ENCODE results near the gene ZNF410.
"Not testable (repeated sequence)": the region's sequence is repeated elsewhere in the genome, so short reads cannot be mapped to it uniquely, and the experiment has no call there.

Gene ZNF410

GRCh38 chr14:73909681-73910080 is 23.0 kb downstream of the ZNF410 start:
- 97% methylated on average over 1 of the region's 1 CpG for WGBS, 2 experiments
- H3K9me3 ChIP-seq (ENCODE audit: control insufficient read depth, low read length), result no peaks in the 10 kb centered on the region
- no peaks in the 10 kb centered on the region for H3K4me1 ChIP-seq (ENCODE audit: control insufficient read depth, insufficient read depth, low read length)
- H3K27ac ChIP-seq (ENCODE audit: insufficient read depth, low read depth, low read length, poor library complexity, severe bottlenecking), result no peak overlapping the region
- H3K36me3 ChIP-seq (ENCODE audit: control insufficient read depth, insufficient read depth, low read length), result peaks cover 59% of the 10 kb centered on the region
- no peaks in the 10 kb centered on the region for H3K27me3 ChIP-seq (ENCODE audit: control insufficient read depth, insufficient read depth, low read length, poor library complexity, severe bottlenecking)
- H3K4me3 ChIP-seq (ENCODE audit: insufficient read depth, low read depth, low read length), result no peak overlapping the region

- peaks cover 48% of the 10 kb centered on the region for H3K36me3 ChIP-seq (ENCODE audit: control insufficient read depth, insufficient read depth, low read length)
- H3K27me3 ChIP-seq (ENCODE audit: control insufficient read depth, insufficient read depth, low read length, poor library complexity, severe bottlenecking), result no peaks in the 10 kb centered on the region
- no peaks in the 10 kb centered on the region for H3K9me3 ChIP-seq (ENCODE audit: control insufficient read depth, low read length)
- no peaks in the 10 kb centered on the region for H3K4me1 ChIP-seq (ENCODE audit: control insufficient read depth, insufficient read depth, low read length)
- no peak overlapping the region for H3K27ac ChIP-seq (ENCODE audit: insufficient read depth, low read depth, low read length, poor library complexity, severe bottlenecking)
- H3K4me3 ChIP-seq (ENCODE audit: insufficient read depth, low read depth, low read length), result no peak overlapping the region
- 97 to 99% methylated on average over 3 of the region's 3 CpGs for WGBS, 2 experiments
Measured at GRCh38 chr14:73913256-73913655, 26.6 kb downstream of the ZNF410 start.

- Histone ChIP-seq H3K27me3 (ENCODE audit: control insufficient read depth, insufficient read depth, low read length, poor library complexity, severe bottlenecking) (no peaks in the 10 kb centered on the region), H3K4me1 (ENCODE audit: control insufficient read depth, insufficient read depth, low read length) (no peaks in the 10 kb centered on the region), H3K4me3 (ENCODE audit: insufficient read depth, low read depth, low read length) (no peak overlapping the region), H3K27ac (ENCODE audit: insufficient read depth, low read depth, low read length, poor library complexity, severe bottlenecking) (no peak overlapping the region), H3K36me3 (ENCODE audit: control insufficient read depth, insufficient read depth, low read length) (peaks cover 35% of the 10 kb centered on the region), H3K9me3 (ENCODE audit: control insufficient read depth, low read length) (no peaks in the 10 kb centered on the region)
- 96 to 97% methylated on average over 6 of the region's 6 CpGs for WGBS, 2 experiments
Measured at GRCh38 chr14:73916324-73916723, 29.7 kb downstream of the ZNF410 start.

- H3K36me3 ChIP-seq (ENCODE audit: control insufficient read depth, insufficient read depth, low read length), result peaks cover 33% of the 10 kb centered on the region
Measured at GRCh38 chr14:73919457-73919856, 32.8 kb downstream of the ZNF410 start.

GRCh38 chr14:73924337-73924736 is 37.7 kb downstream of the ZNF410 start:
- H3K36me3 ChIP-seq (ENCODE audit: control insufficient read depth, insufficient read depth, low read length), result peaks cover 41% of the 10 kb centered on the region
- no peaks in the 10 kb centered on the region for H3K4me1 ChIP-seq (ENCODE audit: control insufficient read depth, insufficient read depth, low read length)
- no peak overlapping the region for H3K27ac ChIP-seq (ENCODE audit: insufficient read depth, low read depth, low read length, poor library complexity, severe bottlenecking)
- no peaks in the 10 kb centered on the region for H3K9me3 ChIP-seq (ENCODE audit: control insufficient read depth, low read length)
- H3K4me3 ChIP-seq (ENCODE audit: insufficient read depth, low read depth, low read length), result no peak overlapping the region
- no peaks in the 10 kb centered on the region for H3K27me3 ChIP-seq (ENCODE audit: control insufficient read depth, insufficient read depth, low read length, poor library complexity, severe bottlenecking)
- 79 to 87% methylated on average over 5 of the region's 5 CpGs for WGBS, 2 experiments

More at GRCh38 chr14:73919457-73919856, 32.8 kb downstream of the ZNF410 start:
- H3K4me1 ChIP-seq (ENCODE audit: control insufficient read depth, insufficient read depth, low read length); H3K27ac ChIP-seq (ENCODE audit: insufficient read depth, low read depth, low read length, poor library complexity, severe bottlenecking); H3K4me3 ChIP-seq (ENCODE audit: insufficient read depth, low read depth, low read length); H3K9me3 ChIP-seq (ENCODE audit: control insufficient read depth, low read length); H3K27me3 ChIP-seq (ENCODE audit: control insufficient read depth, insufficient read depth, low read length, poor library complexity, severe bottlenecking): not testable (repeated sequence)
- 94 to 99% methylated on average over 2 of the region's 2 CpGs for WGBS, 2 experiments

- Histone ChIP-seq H3K9me3 (ENCODE audit: control insufficient read depth, low read length) (no peaks in the 10 kb centered on the region), H3K27ac (ENCODE audit: insufficient read depth, low read depth, low read length, poor library complexity, severe bottlenecking) (no peak overlapping the region), H3K4me3 (ENCODE audit: insufficient read depth, low read depth, low read length) (no peak overlapping the region), H3K36me3 (ENCODE audit: control insufficient read depth, insufficient read depth, low read length) (peaks cover 12% of the 10 kb centered on the region), H3K4me1 (ENCODE audit: control insufficient read depth, insufficient read depth, low read length) (no peaks in the 10 kb centered on the region), H3K27me3 (ENCODE audit: control insufficient read depth, insufficient read depth, low read length, poor library complexity, severe bottlenecking) (no peaks in the 10 kb centered on the region)
- WGBS, 2 experiments, result 87 to 89% methylated on average over 1 to 2 of the region's 2 CpGs
Measured at GRCh38 chr14:73935666-73936065, 49.0 kb downstream of the ZNF410 start.

GRCh38 chr14:73936548-73936947 is 49.9 kb downstream of the ZNF410 start:
- H3K27ac ChIP-seq (ENCODE audit: insufficient read depth, low read depth, low read length, poor library complexity, severe bottlenecking), result no peak overlapping the region
- peaks cover 5% of the 10 kb centered on the region for H3K36me3 ChIP-seq (ENCODE audit: control insufficient read depth, insufficient read depth, low read length)

GRCh38 chr14:73937012-73937411 is 50.4 kb downstream of the ZNF410 start:
- Histone ChIP-seq H3K27ac (ENCODE audit: insufficient read depth, low read depth, low read length, poor library complexity, severe bottlenecking) (no peak overlapping the region), H3K36me3 (ENCODE audit: control insufficient read depth, insufficient read depth, low read length) (peaks cover under 1% of the 10 kb centered on the region), H3K27me3 (ENCODE audit: control insufficient read depth, insufficient read depth, low read length, poor library complexity, severe bottlenecking) (no peaks in the 10 kb centered on the region), H3K4me1 (ENCODE audit: control insufficient read depth, insufficient read depth, low read length) (no peaks in the 10 kb centered on the region), H3K9me3 (ENCODE audit: control insufficient read depth, low read length) (no peaks in the 10 kb centered on the region), H3K4me3 (ENCODE audit: insufficient read depth, low read depth, low read length) (no peak overlapping the region)
- 86 to 97% methylated on average over 2 of the region's 2 CpGs for WGBS, 2 experiments

More at GRCh38 chr14:73936548-73936947, 49.9 kb downstream of the ZNF410 start:
- H3K9me3 ChIP-seq (ENCODE audit: control insufficient read depth, low read length), result no peaks in the 10 kb centered on the region
- no peaks in the 10 kb centered on the region for H3K27me3 ChIP-seq (ENCODE audit: control insufficient read depth, insufficient read depth, low read length, poor library complexity, severe bottlenecking)
- WGBS, 2 experiments, result 75 to 86% methylated on average over 1 of the region's 1 CpG
- no peak overlapping the region for H3K4me3 ChIP-seq (ENCODE audit: insufficient read depth, low read depth, low read length)
- no peaks in the 10 kb centered on the region for H3K4me1 ChIP-seq (ENCODE audit: control insufficient read depth, insufficient read depth, low read length)

GRCh38 chr14:73942180-73942579 is 55.5 kb downstream of the ZNF410 start:
- Histone ChIP-seq H3K36me3 (ENCODE audit: control insufficient read depth, insufficient read depth, low read length) (no peaks in the 10 kb centered on the region), H3K4me3 (ENCODE audit: insufficient read depth, low read depth, low read length) (no peak overlapping the region), H3K27me3 (ENCODE audit: control insufficient read depth, insufficient read depth, low read length, poor library complexity, severe bottlenecking) (no peaks in the 10 kb centered on the region), H3K9me3 (ENCODE audit: control insufficient read depth, low read length) (no peaks in the 10 kb centered on the region), H3K27ac (ENCODE audit: insufficient read depth, low read depth, low read length, poor library complexity, severe bottlenecking) (no peak overlapping the region), H3K4me1 (ENCODE audit: control insufficient read depth, insufficient read depth, low read length) (no peaks in the 10 kb centered on the region)
- 92% methylated on average over 7 of the region's 7 CpGs for WGBS, 2 experiments

GRCh38 chr14:73943083-73943482 is 56.4 kb downstream of the ZNF410 start:
- Histone ChIP-seq H3K9me3 (ENCODE audit: control insufficient read depth, low read length) (no peaks in the 10 kb centered on the region), H3K4me3 (ENCODE audit: insufficient read depth, low read depth, low read length) (no peak overlapping the region), H3K4me1 (ENCODE audit: control insufficient read depth, insufficient read depth, low read length) (no peaks in the 10 kb centered on the region), H3K27me3 (ENCODE audit: control insufficient read depth, insufficient read depth, low read length, poor library complexity, severe bottlenecking) (no peaks in the 10 kb centered on the region), H3K27ac (ENCODE audit: insufficient read depth, low read depth, low read length, poor library complexity, severe bottlenecking) (no peak overlapping the region), H3K36me3 (ENCODE audit: control insufficient read depth, insufficient read depth, low read length) (no peaks in the 10 kb centered on the region)
- WGBS, 2 experiments, result 82% methylated on average over 4 of the region's 4 CpGs

Measured in ectodermal cell (in vitro differentiated cells).